NOMO-1 treated with dmso at 0.1 percent for 144 hours (cell line): ENCODE results near the gene COPS2.
"Not testable (repeated sequence)": the region's sequence is repeated elsewhere in the genome, so short reads cannot be mapped to it uniquely, and the experiment has no call there.

Experiments used
- DNase-seq: peaks from one replicate; lab custom pipeline; 2025; ENCODE audit not compliant: unreplicated experiment; lab: John Stamatoyannopoulos, UW

The COPS2 gene

DNA sequence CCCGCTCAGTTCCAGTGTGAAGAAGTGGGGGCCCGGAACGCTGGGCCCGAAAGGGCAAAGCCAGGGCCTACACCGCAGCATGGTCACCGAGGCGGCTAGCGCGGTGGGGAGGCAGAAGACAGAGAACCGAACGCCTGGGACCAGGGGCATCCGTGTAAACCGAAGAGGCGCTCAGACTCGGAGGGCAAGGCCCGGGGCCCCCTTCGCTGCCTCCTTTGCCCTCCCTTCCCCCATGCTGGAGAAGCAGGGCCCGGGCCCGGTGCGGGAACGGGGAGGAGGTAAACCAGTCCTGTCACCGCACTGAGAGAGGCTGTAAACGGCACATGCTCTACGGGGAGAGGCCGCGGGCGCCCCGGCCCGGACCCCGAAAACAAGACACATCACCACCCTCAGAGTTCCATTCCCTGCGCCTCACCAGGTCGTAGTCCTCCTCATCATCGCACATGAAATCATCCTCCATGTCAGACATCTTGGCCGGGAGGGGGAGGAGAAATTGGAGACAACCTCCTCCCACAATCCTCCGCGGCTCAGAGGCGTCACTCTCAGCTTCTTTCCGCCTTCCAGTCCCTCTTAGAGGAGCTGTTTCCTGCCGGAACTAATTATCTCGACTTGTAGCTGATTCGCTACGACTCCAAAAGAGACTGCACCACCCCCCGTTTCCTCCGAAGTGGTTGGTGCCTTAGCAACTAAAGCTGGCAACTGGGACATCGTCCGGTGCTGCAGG, at the start of gene COPS2:
Gene COPS2 (minus strand): TSS at position 490 of the 724 bp plus-strand sequence. CDS start 21 bp downstream, at position 469.
- peak; percentile 88 for DNase-seq

DNA sequence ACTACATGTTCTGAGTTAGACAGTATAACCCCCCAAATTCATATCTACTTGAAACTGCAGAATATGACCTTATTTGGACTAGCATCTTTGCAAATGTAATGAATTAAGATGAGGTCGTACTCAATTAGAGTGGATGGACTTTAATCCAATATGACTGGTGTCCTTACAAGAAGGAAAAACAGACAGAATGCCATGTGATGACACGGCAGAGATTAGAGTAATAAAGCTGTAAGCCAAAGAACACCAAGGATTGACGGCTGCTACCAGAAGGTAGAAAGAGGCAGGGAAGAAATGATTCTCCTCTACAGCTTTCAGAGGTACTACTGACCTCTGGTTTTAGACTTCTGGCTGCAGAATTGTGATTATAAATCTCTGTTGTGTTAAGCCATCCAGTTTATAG, 44.9 kb upstream of the COPS2 start:
- no peak for DNase-seq

DNA sequence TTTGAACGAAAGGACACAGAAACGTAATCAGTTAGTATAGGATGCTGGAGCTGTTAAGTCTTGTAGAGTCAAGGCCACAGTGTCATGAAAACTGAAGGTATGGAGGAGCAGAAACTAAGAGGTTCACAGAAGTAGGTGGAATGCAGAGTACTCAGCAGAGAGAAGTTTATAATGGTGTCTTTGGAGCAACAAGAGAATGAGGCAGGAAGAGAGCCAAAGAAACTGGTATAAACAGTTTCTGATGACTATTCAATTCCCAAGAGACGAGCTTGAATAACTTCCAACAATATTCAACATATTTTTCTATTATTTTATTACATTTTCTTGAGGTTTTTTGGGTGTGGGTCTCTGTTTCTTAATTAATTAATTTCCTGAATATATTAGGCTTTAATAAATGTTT, 44.3 kb upstream of the COPS2 start:
- DNase-seq: no peak

DNA sequence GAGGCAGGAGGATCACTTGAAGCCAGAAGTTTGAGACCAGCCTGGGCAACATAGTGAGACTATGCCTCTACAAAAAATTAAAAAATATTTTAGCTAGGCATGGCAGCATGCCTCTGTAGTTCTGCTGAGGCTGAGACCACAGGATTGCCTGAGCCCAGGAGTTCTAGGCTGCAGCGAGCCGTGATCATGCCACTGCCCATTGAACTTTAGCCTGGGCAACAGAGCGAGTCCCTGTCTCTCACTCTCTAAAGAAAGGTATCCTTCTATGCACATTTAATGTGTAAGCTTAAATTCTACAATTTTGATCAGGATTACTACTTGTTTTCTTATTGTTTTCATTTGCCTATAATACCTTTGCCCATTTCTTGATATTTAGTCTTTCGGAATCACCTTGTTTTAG, 41.5 kb upstream of the COPS2 start:
- no peak for DNase-seq

DNA sequence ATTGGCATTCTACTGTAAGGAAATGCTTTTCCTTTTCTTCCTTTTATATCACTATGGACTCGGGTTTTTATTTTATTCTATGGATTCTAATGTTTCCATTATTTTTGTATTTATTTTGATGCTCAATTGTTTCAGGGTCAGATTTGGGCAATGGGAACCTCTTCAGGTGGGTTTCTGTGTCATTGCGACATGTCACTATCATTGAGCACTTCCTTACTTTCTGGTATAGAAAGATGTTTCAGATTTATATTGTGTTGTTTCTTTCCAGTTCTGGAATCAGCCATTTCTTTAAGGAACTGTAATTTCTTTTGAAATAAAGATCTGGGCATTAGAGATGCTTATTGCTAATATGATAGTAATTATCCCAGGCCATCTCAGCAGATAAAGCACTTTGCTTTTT, 36.5 kb upstream of the COPS2 start:
- DNase-seq: no peak

DNA sequence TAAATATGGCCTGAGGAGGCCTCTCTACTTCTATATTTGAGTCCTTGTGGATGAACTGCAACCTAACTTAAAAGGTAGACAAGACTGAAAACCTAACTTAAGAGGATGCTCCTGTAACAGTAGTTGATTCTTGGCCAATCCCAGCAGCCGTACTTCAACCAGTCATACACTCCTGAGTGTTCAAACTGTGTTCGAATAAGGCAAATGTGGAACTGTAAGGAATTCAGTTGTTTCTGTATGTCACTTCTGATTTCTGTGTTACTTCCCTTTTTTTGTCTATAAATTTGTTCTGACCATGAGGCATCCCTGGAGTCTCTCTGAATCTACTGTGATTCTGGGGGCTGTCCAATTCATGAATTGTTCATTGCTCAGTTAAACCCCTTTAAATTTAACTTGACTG, 35.2 kb upstream of the COPS2 start:
- peak; percentile 68 for DNase-seq

DNA sequence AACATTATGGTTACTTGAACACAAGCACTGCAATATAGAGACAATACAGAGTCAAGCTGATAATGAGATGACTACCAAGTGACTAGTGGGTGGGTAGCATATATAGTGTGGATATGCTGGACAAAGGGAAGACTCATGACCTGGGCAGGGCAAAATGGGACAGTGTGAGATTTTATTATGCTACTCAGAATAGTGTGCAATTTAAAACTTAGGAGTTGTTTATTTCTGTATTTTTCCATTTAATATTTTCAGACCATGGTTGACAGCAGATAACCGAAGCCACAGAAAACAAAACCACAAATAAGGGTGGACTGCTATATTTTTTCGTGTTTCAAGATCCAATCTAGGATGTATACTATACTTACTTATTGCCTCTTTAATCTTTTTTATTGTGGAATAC, 34.2 kb upstream of the COPS2 start:
- DNase-seq: no peak

DNA sequence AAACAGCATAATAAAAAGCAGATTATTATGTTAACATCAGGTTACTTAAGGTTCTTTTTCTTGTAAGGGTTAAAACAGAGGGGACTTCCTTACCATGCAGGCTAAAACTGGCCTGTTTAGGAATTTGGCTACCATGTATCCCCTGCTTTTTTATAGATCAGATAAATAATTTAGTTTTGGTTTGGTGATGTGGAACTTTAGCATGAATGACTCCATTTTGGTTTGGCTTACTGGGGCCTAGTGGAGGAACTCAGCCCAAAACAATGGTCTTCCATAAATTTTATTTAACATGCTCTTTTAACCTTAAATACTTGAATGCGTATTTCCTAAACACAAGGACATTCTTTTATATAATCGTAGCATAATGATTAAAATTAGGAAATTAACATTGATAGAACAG, 33.5 kb upstream of the COPS2 start:
- DNase-seq: no peak

DNA sequence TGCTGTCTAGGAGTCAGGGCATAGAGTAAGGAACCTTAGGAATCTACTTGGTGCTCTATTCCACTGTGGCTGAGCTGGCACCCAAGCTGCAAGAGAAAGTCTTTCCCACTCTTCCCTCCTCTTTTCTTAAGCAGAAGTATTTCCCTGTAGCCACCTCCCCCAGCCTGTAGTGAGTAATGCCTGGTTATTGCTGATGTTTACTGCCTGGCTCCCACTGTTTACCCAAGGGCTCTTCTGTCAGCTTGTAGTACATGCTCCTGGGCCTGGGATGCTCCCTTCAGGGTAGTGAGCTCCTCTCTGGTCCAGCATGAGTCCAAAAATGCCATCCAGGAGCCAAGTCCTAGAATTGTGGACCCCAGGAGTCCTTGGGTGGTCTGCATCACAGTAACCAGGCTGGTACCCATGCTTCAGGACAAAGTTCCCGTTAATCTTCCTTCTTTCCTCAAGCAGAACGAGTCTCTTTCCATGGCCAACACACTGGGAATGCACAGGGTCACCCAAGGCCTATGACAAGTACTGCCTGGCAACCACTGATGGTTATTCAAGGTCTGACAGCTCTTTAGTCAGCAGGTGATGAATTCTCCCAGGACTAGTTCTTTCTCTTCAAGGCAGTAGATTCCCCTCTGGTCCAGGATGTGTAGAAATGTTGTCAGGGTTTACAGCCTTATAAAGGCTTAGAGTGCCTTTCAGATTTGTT, 32.3 kb upstream of the COPS2 start:
- DNase-seq: no peak

DNA sequence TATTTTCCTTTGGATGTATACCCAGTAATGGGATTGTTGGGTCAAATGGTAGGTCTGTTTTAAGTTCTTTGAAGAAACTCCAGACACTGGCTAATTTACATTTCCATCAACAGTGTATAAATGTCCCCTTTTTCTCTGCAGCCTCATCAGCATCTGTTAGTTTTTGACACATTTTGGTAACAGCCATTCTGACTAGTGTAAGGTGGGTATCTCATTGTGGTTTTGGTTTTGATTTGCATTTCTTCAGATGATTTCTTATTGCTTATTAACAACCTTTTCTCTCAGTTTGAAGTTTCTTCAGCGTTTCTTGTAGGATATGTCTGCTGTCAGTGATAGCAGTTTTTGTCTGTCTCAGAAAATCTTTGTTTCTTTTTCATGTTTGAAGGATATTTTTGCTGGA, 30.1 kb upstream of the COPS2 start:
- DNase-seq: no peak

DNA sequence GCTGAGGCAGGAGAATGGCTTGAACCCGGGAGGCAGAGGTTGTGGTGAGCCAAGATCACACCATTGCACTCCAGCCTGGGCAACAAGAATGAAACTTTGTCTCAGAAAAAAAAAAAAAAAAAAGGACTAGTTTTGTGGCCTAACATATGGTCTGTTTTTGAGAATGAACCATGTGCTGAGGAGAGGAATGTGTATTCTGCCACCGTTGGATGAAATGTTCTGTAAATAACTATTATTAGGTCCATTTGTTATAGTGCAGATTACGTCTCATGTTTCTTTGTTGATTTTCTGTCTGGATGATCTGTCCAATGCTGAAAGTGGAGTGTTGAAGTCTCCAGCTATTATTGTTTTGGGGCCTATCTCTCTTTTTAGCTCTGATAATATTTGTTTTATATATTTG, 28.3 kb upstream of the COPS2 start:
- not testable (repeated sequence) for DNase-seq

DNA sequence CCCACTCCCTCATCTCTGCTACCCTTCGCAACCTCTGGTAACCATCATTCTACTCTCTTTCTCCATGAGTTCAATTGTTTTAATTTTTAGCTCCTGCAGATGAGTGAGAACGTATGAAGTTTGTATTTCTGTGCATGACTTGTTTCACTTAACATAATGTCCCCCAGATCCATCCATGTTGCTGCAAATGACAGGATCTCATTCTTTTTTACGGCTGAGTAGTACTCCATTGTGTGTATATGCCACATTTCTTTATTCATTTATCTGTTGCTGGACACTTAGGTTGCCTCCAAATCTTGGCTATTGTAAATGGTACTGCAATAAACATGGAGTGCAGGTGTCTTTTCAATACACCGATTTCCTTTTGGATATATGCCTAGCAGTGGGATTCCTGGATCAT, 26.7 kb upstream of the COPS2 start:
- no peak for DNase-seq

DNA sequence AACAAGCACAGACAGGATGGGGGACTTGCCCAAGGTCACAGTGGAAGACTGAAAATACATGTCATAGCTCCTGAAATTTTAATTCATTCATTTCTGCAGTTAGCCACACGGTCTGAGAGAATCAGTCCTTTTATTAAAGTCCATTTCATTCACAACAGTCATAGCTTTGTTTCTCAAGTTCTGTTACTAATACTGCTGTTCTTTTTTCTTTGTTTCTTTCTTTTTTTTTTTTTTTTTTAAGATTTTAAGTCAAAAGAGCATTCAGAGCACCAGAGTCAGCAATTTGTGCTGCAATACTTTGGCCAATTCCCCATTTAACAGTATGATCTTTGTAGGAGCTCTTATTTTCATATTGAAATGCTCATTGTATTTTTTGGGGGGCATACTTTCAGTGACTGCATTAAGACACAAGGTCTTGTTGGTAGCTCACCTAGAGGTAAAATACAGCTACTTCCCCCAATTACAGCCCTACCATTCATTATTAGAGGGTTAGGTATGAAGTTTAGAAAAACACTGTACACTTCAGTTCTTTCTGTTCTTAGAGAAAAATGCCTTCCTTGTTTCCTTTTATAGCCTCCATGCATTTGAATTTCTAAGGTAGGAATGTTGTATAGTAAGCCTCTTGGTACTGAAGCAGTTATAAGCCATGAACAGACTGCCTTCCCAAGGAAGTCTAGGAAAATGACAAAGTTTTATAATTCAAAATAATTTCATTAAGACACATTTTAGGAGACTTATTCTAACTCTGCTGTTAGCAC, 24.2 kb upstream of the COPS2 start:
- no peak for DNase-seq

DNA sequence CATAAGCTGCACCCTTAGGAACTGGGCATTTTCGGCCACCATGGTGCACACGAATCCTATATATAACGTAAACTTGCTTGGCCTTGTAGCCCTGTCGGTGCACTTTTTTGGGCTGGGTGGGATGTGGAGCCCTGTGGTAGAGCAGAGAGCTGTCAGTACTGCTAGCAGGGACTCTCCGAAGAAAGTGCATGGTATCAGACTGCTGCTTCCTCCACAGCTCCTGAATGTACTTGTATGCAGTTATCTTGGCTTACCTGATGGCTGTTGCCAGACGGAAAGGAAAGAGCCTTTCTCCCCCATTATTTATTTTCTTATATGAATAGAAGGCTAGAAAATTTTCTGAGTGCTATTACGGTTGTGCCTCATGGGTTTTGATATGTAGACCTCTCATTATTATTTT, 23.1 kb upstream of the COPS2 start:
- DNase-seq: no peak

DNA sequence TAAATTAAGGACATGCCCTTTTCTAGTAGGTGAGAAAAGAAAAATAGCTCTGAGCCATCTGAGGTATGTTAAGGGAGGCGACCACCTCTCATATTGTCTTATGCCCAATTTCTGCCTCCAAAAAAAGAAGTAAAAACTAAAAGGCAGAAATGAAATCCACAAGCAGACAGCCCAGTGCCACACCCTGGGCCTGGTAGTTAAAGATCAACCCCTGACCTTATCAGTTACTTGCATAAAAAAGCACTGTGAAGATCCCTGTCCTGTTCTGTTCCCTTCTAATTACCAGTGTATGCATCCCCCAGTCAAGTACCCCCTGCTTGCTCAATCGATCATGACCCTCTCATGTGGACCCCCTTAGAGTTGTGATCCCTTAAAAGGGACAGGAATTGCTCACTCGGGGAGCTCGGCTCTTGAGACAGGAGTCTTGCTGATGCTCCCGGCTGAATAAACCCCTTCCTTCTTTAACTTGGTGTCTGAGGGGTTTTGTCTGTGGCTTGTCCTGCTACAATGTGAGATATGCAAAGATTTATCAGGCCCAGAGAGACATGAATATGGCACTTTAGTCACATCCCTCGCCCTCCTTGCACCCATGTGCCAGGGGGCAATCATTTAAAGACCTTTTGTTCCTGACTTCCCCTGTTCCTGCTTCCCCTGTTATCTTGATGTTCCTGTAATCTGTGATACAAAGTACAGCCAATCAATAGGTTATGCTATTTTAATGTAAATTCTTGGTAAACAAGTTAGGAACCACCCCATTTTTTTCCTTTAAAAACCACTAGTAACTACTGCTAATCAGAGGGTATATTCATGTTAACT, 20.4 kb upstream of the COPS2 start:
- DNase-seq: not testable (repeated sequence)

DNA sequence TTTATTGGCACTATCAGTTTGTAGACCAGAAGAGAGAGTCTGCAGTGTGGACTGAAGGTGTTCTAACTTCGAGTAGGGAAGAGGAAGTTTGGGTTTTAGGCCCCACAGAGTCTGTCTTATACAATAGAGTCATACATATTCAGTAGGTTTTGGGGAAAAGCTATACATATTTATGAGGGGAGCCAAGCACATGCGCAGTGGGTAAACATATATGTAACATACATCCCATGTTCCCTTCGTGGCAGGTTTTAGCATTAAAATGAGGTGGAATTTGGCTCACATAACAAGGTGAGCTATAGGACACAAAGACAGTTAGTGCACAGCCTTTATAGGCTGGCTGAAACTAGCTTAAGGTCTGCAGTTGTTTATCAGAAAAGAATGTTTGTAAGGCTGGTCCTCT, 19.5 kb upstream of the COPS2 start:
- no peak for DNase-seq

DNA sequence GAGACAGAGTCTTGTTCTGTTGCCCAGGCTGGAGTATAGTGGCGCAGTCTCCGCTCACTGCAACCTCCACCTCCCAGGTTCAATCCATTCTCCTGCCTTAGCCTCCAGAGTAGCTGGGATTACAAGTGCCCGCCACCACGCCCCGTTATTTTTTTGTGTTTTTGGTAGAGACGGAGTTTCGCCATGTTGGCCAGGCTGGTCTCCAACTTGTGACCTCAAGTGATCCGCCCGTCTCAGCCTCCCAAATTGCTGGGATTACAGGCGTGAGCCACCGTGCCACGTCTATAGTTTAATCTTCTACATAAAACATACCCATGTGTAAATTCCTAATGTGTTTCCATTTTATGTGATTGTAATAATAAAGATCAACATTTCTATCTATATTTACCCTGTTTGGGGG, 16.4 kb upstream of the COPS2 start:
- no peak for DNase-seq

DNA sequence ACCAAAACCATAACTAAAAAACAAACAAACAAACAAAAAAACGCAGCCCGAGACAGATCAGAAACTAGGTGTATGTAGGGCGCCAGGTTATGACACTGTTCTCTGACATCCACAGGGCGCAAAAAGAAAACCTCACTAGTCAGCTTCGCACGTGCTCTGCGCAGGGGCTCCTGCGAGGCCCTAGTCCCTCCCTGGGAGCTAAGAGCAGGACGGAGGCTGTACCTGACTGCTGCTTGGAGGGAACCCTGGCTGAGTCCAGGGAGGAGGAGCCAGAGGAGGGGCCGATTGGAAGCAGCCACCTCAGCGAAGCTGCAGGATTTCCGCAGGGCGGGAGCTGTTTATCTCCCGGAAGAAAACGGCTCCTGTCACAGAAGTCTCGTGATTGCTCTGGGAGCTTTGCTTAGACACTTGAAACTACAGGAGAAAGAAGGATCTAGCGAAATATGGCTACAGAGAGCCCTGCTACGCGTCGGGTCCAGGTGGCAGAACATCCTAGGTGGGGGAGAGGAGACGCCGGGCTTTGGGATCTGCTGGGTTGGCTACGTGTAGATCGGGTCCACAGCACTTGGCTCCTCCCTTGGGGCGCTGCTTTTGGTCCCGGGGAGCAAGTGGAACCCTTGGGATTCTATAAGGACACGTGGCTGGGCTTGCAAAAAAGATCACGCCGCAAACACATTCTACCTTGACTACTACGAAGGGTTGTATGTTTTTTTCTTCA, 14.6 kb upstream of the COPS2 start, which contains the start of gene GALK2:
Gene GALK2 (plus strand): TSS at position 368 of the 718 bp plus-strand sequence. CDS start 76 bp downstream, at position 444.
- peak; percentile 75 for DNase-seq

DNA sequence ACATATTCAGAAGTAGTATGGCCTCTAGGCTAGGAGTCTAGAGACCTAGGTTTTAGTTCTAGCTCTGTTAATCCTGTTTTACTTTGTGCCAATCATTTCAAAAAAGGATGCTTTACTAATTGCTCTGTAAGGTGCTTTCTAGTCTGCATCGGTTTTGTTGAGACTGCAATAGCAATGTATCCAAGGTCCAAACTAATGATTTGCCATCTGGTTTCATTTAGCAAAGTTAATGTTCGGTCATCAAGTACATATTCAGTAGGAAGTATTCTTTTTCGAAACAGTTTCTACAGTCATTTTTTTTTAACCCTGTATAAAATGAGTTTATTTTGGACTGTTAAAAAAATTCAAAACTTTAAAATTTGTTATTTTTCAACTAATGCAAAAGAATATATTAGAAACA, 12.6 kb upstream of the COPS2 start:
- DNase-seq: no peak

DNA sequence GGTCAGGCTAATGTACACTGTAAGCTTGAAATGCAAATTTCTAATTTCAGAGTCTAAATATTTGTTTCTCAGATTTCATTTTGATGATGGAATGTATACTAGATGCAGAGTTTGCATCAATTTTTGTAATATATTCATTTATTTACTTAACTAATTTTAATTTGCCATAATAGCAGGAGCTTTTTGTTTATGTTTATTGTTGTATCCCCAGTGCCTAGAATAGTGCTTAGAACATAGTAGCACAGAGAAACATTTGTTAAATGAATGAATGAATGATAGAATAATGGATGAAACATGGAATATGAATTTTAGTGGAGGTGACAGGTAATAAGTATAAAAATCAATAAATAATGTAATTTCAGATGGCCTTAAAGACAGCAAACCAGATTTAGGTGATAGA, 9.5 kb upstream of the COPS2 start:
- DNase-seq: no peak
